Chondrocyte (in vitro differentiated cells): ENCODE data around the gene DNAJB13. TPM values are rescaled to one million over a fixed set of nuclear protein-coding genes. Genes with fewer than 3 reads are reported as not detected.
"Not testable (repeated sequence)": the region's sequence is repeated elsewhere in the genome, so short reads cannot be mapped to it uniquely, and the experiment has no call there.

Source experiments
- DNase-seq: peaks from one replicate; pipeline ENCODE4 v3.0.0; 2021; ENCODE audit warnings: mixed read lengths, low spot score
- H3K27ac Mint-ChIP-seq: one replicate; pipeline ENCODE4 v1.8.0; 2021; ENCODE audit warnings: mild to moderate bottlenecking, moderate library complexity, mixed read lengths; ENCODE audit not compliant: unreplicated experiment
- H3K27me3 Mint-ChIP-seq: 2 replicates; pipeline ENCODE4 v1.8.0; 2021; ENCODE audit warnings: low read depth, mixed read lengths
- H3K36me3 Mint-ChIP-seq: 2 replicates; pipeline ENCODE4 v1.8.0; 2021; ENCODE audit warnings: low read depth, mixed read lengths
- H3K4me1 Mint-ChIP-seq: 2 replicates; pipeline ENCODE4 v1.8.0; 2021; ENCODE audit warnings: low read depth, mild to moderate bottlenecking, mixed read lengths
- H3K4me3 Mint-ChIP-seq: one replicate; pipeline ENCODE4 v1.8.0; 2021; ENCODE audit warnings: mild to moderate bottlenecking, moderate library complexity, mixed read lengths; ENCODE audit not compliant: unreplicated experiment
- H3K9me3 Mint-ChIP-seq: 2 replicates; pipeline ENCODE4 v1.8.0; 2021; ENCODE audit warnings: low read depth, mixed read lengths
- CTCF ChIP-seq: fragments of 200-600 bp; sonication (generic); IDR thresholded peaks from 2 replicates; pipeline ENCODE4 v1.5.0; 2021; ENCODE audit warnings: antibody characterized with exemption, mild to moderate bottlenecking, moderate library complexity
- total RNA-seq: library from RNA; stranded (reverse); gene quantifications from 3 replicates; pipeline ENCODE4 v1.2.1, GENCODE V29; 2021

Gene DNAJB13
- total RNA-seq, 1 donor from 2014 or later: not detected

- DNase-seq: peak; percentile 93
- Mint-ChIP-seq H3K4me1 (peaks cover 39% of the 10 kb centered on the region), H3K4me3 (peak within 1 kb of the TSS; percentile 95), H3K27ac (peak within 1 kb of the TSS; percentile 97), H3K36me3 (no peaks in the 10 kb centered on the region), H3K27me3 (no peaks in the 10 kb centered on the region), H3K9me3 (no peaks in the 10 kb centered on the region)
- TF ChIP-seq CTCF: no peak
Measured at GRCh38 chr11:73982595-73982989, 31.8 kb downstream of the DNAJB13 start, which contains the start of gene UCP2. TSS of gene UCP2 (minus strand) at chr11:73982843. CDS start at chr11:73978378, 4,465 bp downstream.

GRCh38 chr11:73982990-73983740 is 32.3 kb downstream of the DNAJB13 start:
- peaks cover 39% of the 10 kb centered on the region for H3K4me1 Mint-ChIP-seq
- DNase-seq: peak; percentile 95
- peak overlapping the region; percentile 97 for H3K27ac Mint-ChIP-seq
- no peaks in the 10 kb centered on the region for H3K27me3 Mint-ChIP-seq
- no peak for TF ChIP-seq CTCF
- H3K36me3 Mint-ChIP-seq: no peaks in the 10 kb centered on the region
- peak overlapping the region; percentile 95 for H3K4me3 Mint-ChIP-seq
- H3K9me3 Mint-ChIP-seq: no peaks in the 10 kb centered on the region

GRCh38 chr11:73983741-73984538 is 33.1 kb downstream of the DNAJB13 start:
- no peaks in the 10 kb centered on the region for H3K36me3 Mint-ChIP-seq
- peak overlapping the region; percentile 97 for H3K27ac Mint-ChIP-seq
- H3K4me3 Mint-ChIP-seq: peak overlapping the region; percentile 95
- H3K9me3 Mint-ChIP-seq: no peaks in the 10 kb centered on the region
- no peak for TF ChIP-seq CTCF
- peaks cover 38% of the 10 kb centered on the region for H3K4me1 Mint-ChIP-seq
- H3K27me3 Mint-ChIP-seq: no peaks in the 10 kb centered on the region
- peak; percentile 34 for DNase-seq

- not testable (repeated sequence) for H3K27ac Mint-ChIP-seq, H3K27me3 Mint-ChIP-seq, H3K36me3 Mint-ChIP-seq, H3K4me3 Mint-ChIP-seq, H3K9me3 Mint-ChIP-seq
- peak; percentile 32 for DNase-seq
- H3K4me1 Mint-ChIP-seq: peaks cover 28% of the 10 kb centered on the region
Measured at GRCh38 chr11:73985661-73986060, 34.8 kb downstream of the DNAJB13 start.

GRCh38 chr11:73988227-73988626 is 37.4 kb downstream of the DNAJB13 start:
- Mint-ChIP-seq H3K27ac (no peak overlapping the region), H3K36me3 (no peaks in the 10 kb centered on the region), H3K4me3 (no peak overlapping the region), H3K4me1 (peaks cover 9% of the 10 kb centered on the region), H3K27me3 (no peaks in the 10 kb centered on the region), H3K9me3 (no peaks in the 10 kb centered on the region)
- DNase-seq: peak; percentile 2
- no peak for TF ChIP-seq CTCF
